GM18505 (cell line): ENCODE results near the gene LAMA2.
A peak's percentile ranks its signal among the peaks of the same experiment; 100 is the strongest.

Experiments used
- ATAC-seq: cut with Tn5 transposase; IDR thresholded peaks from one replicate; pipeline ENCODE4 v1.9.1; 2021; ENCODE audit not compliant: unreplicated experiment
- POLR2A ChIP-seq: IDR thresholded peaks from 4 replicates; pipeline ENCODE4 v1.6.1; 2011; ENCODE audit warnings: borderline replicate concordance; ENCODE audit not compliant: insufficient read depth, insufficient read length; ENCODE audit errors: extremely low read depth

Gene LAMA2

DNA sequence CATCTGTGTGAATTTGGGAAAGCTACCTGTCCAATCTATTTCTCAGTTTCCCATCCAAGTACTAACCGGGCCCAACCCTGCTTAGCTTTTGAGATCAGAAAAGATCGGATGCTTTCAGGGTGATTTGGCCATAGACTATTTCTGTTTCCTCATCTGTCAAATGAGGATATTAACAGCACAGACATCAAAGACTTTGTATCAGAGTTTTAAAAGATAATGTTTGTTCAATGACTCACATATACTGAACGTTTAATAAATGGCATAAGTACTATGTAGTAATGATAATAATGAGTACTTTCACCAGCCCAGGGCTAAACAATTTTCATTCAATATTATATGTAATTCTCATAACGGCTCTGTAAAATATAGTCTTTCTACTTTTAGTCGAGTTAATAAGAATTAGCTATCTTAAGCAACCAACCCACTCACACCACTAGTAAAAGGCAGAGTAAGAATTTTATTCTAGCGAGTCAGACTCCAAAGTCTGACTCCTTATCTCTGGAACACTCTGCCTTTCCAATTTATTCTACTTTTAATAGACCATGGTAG, 610.5 kb downstream of the LAMA2 start:
- no peak for ATAC-seq
- TF ChIP-seq POLR2A, result no peak

DNA sequence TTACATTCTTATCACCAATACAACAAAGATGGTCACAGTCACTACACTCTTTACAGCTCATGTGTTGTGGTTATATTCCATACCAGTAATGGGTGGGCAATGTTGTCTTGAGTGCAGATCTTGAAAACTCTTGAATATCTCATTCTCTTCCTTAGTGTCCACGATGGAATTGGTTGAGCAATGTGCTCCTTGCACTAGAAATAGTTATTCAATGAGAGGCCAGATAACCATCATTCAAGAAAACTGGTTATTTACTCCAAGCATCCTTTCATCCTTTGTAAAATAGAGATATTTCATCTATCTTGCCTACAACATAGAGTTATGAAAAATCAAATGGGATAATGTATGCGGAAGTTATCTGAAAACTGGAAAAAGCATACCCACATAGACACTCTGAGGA, 611.2 kb downstream of the LAMA2 start:
- no peak for ATAC-seq

GRCh38 chr6:129494586-129494985, 611.6 kb downstream of the LAMA2 start:
- TF ChIP-seq POLR2A, result no peak
- ATAC-seq, result no peak

More for the DNA sequence above, 611.2 kb downstream of the LAMA2 start:
- TF ChIP-seq POLR2A, result no peak

- TF ChIP-seq POLR2A, result no peak
- no peak for ATAC-seq
These were observed 612.7 kb downstream of the LAMA2 start for GRCh38 chr6:129495652-129496051.

GRCh38 chr6:129497481-129498441, 614.8 kb downstream of the LAMA2 start:
- no peak for ATAC-seq
- TF ChIP-seq POLR2A, result no peak

- no peak for ATAC-seq
- no peak for TF ChIP-seq POLR2A
These were observed 615.6 kb downstream of the LAMA2 start for GRCh38 chr6:129498541-129498940.

GRCh38 chr6:129498950-129499842, 616.3 kb downstream of the LAMA2 start:
- peak; percentile 72 for ATAC-seq
- TF ChIP-seq POLR2A, result no peak

DNA sequence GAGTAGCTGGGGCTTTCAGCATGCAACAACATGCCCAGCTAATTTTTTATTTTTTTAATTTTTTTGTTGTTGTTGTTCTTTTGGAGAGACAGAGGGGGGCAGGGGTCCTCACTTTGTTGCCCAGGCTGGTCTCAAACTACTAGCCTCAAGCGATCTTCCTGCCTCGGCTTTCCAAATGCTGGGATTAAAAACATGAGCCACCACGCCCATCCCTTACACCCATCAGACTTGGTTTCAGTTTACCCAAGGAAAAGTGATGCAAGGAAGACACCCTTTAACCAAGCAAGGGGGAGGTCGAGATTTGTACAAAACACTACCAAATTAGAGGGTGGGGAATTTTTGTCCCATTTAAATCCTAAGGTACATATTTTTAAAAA, 616.9 kb downstream of the LAMA2 start:
- TF ChIP-seq POLR2A, result no peak
- ATAC-seq, result no peak

- ATAC-seq, result no peak
These were observed 618.2 kb downstream of the LAMA2 start for GRCh38 chr6:129500958-129501739.

DNA sequence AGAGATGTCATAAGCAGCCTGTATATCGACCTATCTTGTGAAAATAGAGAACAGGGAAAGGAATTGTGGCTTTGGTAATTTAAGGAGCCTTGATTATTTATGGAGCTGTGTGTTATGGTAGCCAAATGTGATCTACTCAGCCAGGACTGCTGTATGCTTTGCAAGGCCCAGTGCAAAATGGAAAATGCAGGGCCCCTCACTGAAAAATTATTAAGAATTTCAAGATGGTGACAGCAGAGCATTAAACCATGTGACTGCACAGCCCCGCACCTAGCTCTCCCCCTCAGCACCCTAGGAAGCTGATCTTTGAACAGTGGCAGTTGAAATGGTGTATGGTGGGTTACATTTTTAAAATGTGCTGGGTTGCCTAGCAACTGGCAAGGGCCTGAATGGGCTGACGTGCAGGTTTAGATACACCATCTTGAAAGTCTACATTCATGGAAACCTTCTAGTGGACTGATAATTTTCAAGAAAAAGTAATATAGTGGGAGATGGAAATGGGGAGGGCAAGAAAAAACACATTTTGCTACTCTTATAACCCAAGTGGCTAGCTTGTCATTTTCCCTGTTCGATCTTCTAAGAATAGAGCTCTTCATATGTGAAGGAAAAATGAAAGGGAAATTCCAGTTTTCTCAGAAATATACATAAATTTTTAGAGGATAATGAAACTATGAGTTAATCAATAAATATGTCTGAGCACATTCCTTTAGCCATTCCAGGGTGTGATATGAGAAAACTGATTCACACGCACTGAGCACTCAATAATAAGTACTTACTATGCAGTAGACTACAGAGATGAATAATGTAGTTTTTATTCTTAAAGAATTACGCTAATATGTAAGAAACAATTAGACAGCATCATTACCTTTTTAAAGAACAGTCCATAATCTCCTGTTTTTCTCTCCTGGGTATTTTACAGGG, 619.1 kb downstream of the LAMA2 start:
- no peak for ATAC-seq
- TF ChIP-seq POLR2A, result no peak

More at GRCh38 chr6:129500958-129501739, 618.2 kb downstream of the LAMA2 start:
- no peak for TF ChIP-seq POLR2A

GRCh38 chr6:129504456-129504855, 621.5 kb downstream of the LAMA2 start:
- TF ChIP-seq POLR2A, result no peak
- no peak for ATAC-seq
